GM10847 (cell line): ENCODE measurements around the gene ATP2A1.

Experiments used
- POLR2A ChIP-seq: IDR thresholded peaks from 2 replicates; pipeline ENCODE4 v1.6.1; 2011; ENCODE audit not compliant: insufficient read length; ENCODE audit errors: extremely low read depth

Gene ATP2A1

DNA sequence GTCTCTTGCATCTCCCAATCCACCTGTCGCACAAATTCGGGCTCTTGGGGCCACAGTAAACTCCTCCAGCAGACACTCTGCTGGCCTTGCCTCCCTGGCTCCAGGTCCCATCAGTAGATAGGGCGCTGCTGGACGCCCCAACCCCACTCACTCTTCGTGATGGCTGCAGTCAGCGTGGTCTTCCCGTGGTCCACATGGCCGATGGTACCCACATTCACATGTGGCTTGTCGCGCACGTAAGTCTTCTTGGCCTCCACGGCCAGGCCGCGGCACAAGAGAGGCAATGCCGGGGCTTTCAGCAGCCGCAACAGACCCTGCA lies 32.6 kb upstream of the ATP2A1 start:
- TF ChIP-seq POLR2A: no peak

DNA sequence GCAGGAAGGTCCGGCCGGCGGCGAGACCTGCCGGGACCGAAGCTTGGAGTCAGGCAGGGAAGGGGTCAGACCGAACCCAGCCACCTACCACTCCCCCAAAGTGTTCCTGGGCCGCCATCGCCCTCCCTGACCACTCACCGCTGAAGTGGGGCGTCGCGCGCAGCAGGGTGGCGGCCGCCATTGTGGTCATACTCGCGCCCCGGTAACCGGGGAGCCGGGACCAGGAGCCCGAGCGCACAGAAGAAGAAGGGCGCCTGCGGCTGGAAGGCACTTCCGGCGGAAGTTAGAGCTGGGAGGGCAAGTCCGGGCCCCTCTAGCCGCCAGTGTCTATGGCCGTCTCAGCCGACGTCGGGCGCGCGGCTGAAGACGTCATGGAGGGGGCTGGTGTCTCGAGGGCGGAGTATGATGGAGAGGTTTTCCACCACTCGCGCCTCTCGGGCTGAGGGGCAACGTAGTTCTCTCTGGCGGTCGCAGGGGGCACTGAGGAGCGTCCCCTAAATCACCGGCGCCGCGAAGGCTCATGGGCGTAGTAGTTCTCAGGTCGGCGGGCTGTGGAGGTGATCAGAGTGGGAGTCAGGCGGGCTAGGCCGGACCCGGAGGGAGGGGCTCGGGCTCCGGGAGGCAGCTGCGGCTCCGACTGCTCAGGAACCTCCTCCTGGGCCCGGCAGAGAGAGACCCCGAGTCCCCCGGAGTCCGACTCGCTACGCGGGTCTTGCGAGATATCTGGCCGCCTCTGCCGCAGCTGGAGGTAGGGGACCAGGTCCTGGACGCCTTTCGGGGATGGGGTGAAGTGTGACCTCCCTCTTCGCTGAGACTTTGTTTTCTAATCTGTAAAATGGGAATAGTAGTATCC lies 32.0 kb upstream of the ATP2A1 start, which contains the start of gene TUFM:
TUFM (minus strand) TSS at position 269 of the 853 bp plus-strand sequence; CDS start at position 190, 79 bp downstream.
- peak; percentile 75 for TF ChIP-seq POLR2A

DNA sequence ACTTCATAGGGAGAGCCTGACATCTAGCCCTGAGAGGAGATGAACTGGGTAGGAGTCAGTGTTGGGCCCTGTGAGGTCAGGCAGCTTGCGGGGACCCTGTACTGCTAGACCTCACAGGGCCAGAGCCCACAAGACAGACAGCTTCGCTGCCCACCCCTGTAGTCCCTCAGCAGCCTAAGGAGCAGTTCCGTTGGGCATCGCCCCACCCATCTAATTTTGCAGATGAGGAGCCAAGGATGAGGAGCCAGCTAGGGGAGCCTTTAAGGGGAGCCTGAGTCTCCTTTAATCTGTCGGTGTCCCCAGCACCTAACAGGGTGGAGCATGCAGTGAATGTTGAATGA lies 31.4 kb upstream of the ATP2A1 start:
- no peak for TF ChIP-seq POLR2A

DNA sequence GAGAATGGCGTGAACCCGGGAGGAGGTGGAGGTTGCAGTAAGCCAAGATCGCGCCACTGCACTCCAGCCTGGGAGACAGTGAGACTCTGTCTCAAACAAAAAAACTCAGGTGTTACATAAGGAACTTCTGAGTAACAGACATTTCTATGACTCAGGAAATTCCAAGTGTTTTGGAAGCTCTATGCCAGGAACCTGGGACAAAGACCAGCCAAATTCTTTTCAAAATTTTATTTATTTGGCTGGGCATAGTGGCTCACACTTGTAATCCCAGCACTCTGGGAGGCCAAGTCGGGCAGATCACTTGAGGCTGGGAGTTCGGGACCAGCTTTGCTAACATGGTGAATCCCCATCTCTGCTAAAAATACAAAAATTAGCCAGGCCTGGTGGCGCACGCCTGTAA lies 19.9 kb upstream of the ATP2A1 start:
- no peak for TF ChIP-seq POLR2A

DNA sequence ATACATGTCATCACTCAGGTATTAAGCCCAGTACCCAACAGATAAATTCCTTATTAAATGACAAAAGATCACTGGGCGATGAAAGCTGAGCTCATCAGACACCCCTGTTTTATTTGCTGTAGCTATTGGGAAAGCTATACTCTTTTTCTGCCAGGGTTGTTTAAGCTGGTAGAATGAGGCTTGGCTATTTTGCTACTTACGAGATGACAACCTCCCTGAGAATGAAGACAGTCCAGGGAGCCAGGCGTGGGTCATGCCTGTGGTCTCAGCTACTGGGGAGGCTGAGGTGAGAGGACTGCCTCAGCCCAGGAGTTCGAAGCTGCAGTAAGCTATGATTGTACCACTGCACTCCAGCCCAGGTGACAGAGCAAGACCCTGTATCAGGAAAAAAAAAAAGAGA lies 19.0 kb upstream of the ATP2A1 start:
- TF ChIP-seq POLR2A: no peak

DNA sequence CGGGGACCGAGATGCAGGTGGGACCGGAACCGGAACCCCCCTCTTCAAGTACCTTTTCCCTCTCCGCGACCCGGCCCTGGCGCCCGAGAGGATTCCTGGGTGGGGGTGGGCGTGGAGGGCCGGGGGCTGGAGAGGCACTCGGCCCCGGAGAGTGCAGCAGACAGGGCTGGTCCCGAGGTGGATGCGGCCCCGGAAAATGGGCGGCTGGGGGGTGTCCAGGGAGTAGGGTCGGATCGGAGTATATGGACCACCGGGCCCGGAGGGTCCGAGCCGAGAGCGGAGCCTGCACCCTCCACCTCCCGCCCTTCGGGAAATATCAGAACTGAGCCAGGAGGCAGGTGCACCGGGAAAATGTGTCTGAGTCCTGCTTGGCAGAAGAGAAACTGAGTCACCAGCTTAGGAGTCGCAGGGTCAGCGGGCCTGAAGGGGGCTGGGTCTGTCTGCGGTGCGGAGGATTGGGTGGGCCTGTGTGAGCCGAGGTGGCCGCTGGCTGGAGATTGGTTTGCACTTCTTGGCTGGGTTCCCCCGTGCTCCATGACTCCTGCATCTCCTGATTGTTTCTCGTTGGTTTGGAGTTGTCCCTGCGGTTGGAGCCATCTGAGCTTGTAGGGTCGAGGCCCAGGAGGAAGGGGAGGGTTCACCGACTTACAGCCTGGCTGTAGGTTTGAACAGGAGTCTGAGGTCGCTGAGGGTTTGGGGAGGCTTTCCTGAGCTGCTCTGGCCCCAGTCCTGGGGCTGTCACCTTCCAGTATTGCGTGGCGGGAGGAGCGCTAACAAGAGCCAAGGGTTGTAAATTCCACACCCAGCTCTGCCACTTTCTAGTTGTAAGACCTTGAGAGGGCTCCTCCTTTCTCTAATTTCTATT lies 14.1 kb upstream of the ATP2A1 start:
- TF ChIP-seq POLR2A: no peak

DNA sequence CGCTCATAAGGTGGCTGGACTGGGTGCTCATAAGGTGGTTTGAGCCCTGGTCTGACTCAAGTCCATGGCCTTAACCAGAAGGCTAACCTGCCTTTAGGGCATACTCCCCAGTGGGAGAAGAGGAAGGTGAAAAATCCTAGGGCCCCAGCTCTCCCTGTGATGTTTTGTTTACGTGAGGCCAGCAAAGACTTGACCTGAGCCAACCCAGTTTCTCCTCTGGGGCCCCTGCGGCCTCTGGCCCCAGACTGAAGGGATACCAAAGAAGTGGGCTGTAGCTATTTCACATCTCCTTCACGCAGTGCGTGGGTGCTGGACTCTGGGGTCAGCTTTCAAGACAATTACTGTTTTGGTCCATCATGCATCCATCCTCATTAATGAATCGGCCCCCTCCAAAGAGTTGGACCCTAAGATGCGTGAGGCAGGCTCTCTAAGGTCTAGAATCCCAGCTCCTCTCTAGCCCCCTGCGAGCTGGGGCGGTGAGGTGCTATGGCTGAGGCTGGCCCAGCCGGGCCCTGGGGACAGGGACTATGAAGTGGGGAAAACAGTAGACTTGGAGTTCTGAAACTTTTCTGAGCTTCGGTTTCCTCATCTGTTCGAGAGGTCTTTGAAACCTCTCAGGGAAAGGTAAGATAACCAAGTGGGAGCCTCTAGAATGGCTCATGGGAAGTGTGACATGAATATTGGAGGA lies 13.1 kb upstream of the ATP2A1 start:
- TF ChIP-seq POLR2A: no peak

DNA sequence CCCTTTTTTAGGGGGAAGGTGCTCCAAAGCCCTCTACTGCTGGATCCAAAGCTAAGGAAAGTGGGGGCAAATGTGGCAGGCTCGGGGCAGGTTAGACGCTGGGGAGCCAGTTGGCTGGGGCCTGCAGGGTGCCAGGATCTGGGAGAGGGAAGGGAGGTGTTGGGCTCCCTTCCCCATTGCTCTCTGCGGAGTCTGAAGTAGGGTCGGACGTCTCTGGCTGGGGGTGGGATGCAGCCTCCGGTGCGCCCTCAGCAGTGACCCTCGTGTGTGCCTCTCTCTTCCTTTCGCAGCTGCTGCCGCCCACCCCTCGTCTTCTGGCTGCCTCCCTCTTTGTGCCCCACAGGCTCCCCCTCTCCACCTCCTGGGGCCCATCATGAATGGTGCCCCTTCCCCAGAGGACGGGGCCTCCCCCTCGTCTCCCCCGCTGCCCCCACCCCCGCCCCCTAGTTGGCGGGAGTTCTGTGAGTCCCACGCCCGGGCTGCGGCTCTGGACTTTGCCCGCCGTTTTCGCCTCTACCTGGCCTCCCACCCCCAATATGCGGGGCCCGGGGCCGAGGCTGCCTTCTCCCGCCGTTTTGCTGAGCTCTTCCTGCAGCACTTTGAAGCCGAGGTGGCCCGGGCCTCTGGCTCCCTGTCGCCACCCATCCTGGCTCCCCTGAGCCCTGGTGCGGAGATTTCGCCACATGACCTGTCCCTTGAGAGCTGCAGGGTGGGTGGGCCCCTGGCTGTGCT lies 12.4 kb upstream of the ATP2A1 start:
- no peak for TF ChIP-seq POLR2A

DNA sequence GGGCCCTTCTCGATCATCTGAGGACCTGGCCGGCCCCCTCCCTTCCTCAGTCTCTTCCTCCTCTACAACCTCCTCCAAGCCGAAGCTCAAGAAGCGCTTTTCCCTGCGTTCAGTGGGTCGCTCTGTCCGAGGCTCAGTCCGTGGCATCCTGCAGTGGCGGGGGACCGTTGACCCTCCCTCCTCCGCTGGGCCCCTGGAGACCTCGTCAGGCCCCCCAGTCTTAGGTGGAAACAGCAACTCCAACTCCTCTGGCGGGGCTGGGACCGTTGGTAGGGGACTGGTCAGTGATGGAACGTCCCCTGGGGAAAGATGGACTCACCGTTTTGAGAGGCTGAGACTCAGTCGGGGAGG lies 11.9 kb upstream of the ATP2A1 start:
- no peak for TF ChIP-seq POLR2A

DNA sequence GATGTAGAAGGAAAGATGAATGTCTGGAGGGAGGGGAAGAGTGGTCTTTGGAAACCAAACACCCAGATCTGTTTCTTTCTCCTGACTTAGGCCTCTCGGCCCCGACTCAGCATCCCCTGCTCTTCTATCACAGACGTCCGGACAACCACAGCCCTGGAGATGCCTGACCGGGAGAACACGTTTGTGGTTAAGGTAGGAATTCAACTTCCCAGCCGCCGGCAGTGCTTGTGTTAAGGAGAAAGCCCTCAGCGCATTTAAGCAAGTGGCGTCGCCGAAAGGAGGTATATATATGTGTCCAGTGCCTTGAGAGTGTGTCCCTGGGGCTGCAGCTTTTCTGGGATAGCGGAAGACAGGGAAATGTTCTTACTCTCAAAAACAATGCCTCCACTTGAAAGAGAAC lies 11.0 kb upstream of the ATP2A1 start:
- no peak for TF ChIP-seq POLR2A

DNA sequence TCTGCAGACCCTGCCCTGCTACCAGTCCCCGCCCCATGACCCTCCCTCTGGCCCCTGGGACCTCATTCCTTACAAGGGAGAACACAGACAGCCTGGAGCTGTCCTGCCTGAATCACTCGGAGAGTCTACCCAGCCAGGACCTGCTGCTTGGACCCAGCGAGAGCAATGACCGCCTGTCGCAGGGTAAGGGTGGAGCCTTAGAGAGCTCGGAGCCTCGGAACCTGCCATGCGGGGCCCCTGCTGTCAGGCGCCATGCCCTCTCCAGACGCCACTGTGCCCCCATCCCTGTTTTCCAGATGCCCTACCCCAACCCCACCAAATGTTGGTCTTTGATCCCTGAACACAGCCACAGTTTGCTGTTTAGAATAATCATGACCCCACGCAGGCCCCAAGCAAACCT lies 9.1 kb upstream of the ATP2A1 start:
- no peak for TF ChIP-seq POLR2A

DNA sequence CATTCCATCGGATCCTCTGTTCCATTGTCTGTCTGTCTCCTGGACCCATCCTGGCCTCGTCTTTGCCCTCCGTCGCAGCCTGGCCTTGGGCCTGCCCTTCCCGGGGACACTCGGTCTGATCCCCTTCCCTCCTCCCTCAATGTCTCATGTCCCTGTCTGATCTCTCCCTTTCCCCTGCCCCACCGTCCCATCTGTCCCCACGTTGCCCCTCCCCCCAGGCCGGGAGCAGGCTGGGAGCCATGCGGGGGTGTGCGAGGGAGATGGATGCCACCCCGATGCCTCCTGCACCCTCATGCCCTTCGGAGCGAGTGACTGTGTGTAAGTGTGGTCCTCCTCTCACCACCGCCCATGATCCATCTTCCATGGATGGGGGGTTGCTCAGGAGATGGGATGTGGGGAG lies 5.3 kb upstream of the ATP2A1 start:
- TF ChIP-seq POLR2A: no peak

DNA sequence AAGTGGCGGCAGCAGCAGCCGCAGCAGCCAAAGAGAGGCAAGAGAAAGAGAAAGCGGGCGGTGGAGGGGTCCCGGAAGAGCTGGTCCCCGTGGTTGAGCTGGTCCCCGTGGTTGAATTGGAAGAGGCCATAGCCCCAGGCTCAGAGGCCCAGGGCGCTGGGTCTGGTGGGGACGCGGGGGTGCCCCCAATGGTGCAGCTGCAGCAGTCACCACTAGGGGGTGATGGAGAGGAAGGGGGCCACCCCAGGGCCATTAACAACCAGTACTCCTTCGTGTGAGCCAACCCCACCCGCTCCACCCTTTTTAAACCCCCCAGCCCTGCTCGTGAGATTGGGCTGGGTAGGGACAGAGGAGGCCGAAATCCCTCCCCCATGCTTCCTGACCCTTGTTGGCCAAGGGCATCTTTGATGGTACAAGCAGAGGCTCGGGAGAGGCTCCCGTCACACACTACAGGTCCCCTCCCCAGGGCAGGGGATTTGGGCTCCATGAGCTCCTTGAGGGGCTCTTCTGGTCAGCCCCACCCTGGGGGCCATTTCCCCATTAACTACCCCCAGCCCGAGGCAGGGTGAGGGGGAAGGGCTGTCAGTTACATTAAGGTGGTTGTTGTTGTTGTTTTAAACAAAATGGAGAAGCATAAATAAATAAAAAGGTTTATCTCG lies 4.6 kb upstream of the ATP2A1 start:
- TF ChIP-seq POLR2A: no peak

DNA sequence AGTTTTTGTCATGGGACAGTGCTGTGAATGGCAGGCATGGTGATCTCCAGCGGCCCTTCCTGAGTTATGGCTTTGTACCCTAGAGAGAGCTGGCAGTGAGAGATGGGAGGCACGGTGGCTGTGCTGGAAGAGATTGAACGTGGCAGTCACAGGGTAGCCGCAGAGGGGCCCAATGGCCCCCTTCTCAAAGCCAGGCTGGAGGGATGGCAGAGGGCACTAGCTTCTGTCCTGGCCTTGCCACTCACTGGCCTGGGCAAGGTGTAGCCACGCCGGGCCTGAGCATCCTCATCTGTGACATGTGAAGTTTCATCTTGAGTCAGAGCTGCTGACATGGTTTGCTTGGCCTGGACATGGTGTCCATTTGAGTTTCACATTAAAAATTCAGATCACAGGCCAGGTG lies 3.9 kb upstream of the ATP2A1 start:
- no peak for TF ChIP-seq POLR2A
